ENCODE data around the gene ARFGEF3.
"Not testable (repeated sequence)": the region's sequence is repeated elsewhere in the genome, so short reads cannot be mapped to it uniquely, and the experiment has no call there.

Gene ARFGEF3

GRCh38 chr6:138309695-138310094 lies 148.0 kb downstream of the ARFGEF3 start:
- FAIRE-seq = no peak

- FAIRE-seq = no peak
Measured at GRCh38 chr6:138310294-138310693, 148.6 kb downstream of the ARFGEF3 start.

GRCh38 chr6:138310821-138311220 lies 149.1 kb downstream of the ARFGEF3 start:
- no peak for FAIRE-seq

- FAIRE-seq = no peak
Measured at GRCh38 chr6:138311268-138311667, 149.5 kb downstream of the ARFGEF3 start.

- no peak for FAIRE-seq
Measured at GRCh38 chr6:138318741-138319375, 157.1 kb downstream of the ARFGEF3 start.

GRCh38 chr6:138321934-138322333 lies 160.2 kb downstream of the ARFGEF3 start:
- FAIRE-seq = no peak

- no peak for FAIRE-seq
Measured at GRCh38 chr6:138323821-138324220, 162.1 kb downstream of the ARFGEF3 start.

GRCh38 chr6:138328210-138328609 lies 166.5 kb downstream of the ARFGEF3 start:
- no peak for FAIRE-seq

- no peak for FAIRE-seq
Measured at GRCh38 chr6:138330763-138331162, 169.0 kb downstream of the ARFGEF3 start.

GRCh38 chr6:138331444-138331843 lies 169.7 kb downstream of the ARFGEF3 start:
- no peak for FAIRE-seq

- FAIRE-seq = no peak
Measured at GRCh38 chr6:138331984-138332383, 170.2 kb downstream of the ARFGEF3 start.

- FAIRE-seq = no peak
Measured at GRCh38 chr6:138334000-138334399, 172.3 kb downstream of the ARFGEF3 start.

GRCh38 chr6:138334963-138335362 lies 173.2 kb downstream of the ARFGEF3 start:
- FAIRE-seq = no peak

- no peak for FAIRE-seq
Measured at GRCh38 chr6:138336221-138336620, 174.5 kb downstream of the ARFGEF3 start.

- FAIRE-seq = no peak
Measured at GRCh38 chr6:138337076-138337475, 175.3 kb downstream of the ARFGEF3 start.

- no peak for FAIRE-seq
Measured at GRCh38 chr6:138339024-138339423, 177.3 kb downstream of the ARFGEF3 start.

- FAIRE-seq = no peak
Measured at GRCh38 chr6:138341176-138341575, 179.4 kb downstream of the ARFGEF3 start.

GRCh38 chr6:138343112-138343511 lies 181.4 kb downstream of the ARFGEF3 start:
- peak; percentile 14 for FAIRE-seq

- no peak for FAIRE-seq
Measured at GRCh38 chr6:138345565-138346285, 184.0 kb downstream of the ARFGEF3 start.

GRCh38 chr6:138346302-138347195 lies 184.8 kb downstream of the ARFGEF3 start:
- FAIRE-seq = peak; percentile 25

GRCh38 chr6:138347864-138348263 lies 186.1 kb downstream of the ARFGEF3 start:
- FAIRE-seq = no peak

- no peak for FAIRE-seq
Measured at GRCh38 chr6:138349891-138350290, 188.2 kb downstream of the ARFGEF3 start.

- FAIRE-seq = no peak
Measured at GRCh38 chr6:138357928-138358327, 196.2 kb downstream of the ARFGEF3 start.

GRCh38 chr6:138368684-138369083 lies 206.9 kb downstream of the ARFGEF3 start:
- not testable (repeated sequence) for FAIRE-seq
